Measurements from ENCODE around the gene EIF1AY. TPM values are rescaled to one million over a fixed set of nuclear protein-coding genes. Genes with fewer than 3 reads are reported as not detected.
"Not testable (repeated sequence)": the region's sequence is repeated elsewhere in the genome, so short reads cannot be mapped to it uniquely, and the experiment has no call there.

EIF1AY gene
- total RNA-seq: 4.3 TPM

GRCh38 chrY:20575531-20576121, at the start of gene EIF1AY:
TSS of gene EIF1AY (plus strand) at chrY:20575776. CDS start at chrY:20575872, 96 bp downstream.
- peak in 2 of 3 donors; percentile 93 to 96 for DNase-seq (ENCODE audit: low read depth in 2 of 3, low spot score in 2 of 3)

GRCh38 chrY:20528435-20528834, 47.1 kb upstream of the EIF1AY start:
- DNase-seq (ENCODE audit: low read depth in 2 of 3, low spot score in 2 of 3): no peak

GRCh38 chrY:20538186-20538585, 37.4 kb upstream of the EIF1AY start:
- peak in 1 of 3 donors; percentile 12 for DNase-seq (ENCODE audit: low read depth in 2 of 3, low spot score in 2 of 3)

GRCh38 chrY:20538933-20539332, 36.6 kb upstream of the EIF1AY start:
- DNase-seq (ENCODE audit: low read depth in 2 of 3, low spot score in 2 of 3): no peak

- DNase-seq (ENCODE audit: low read depth in 2 of 3, low spot score in 2 of 3): no peak
Observed at GRCh38 chrY:20544451-20544960, 31.1 kb upstream of the EIF1AY start.

GRCh38 chrY:20546071-20546470, 29.5 kb upstream of the EIF1AY start:
- DNase-seq (ENCODE audit: low read depth in 2 of 3, low spot score in 2 of 3): no peak

GRCh38 chrY:20549289-20549688, 26.3 kb upstream of the EIF1AY start:
- no peak for DNase-seq (ENCODE audit: low read depth in 2 of 3, low spot score in 2 of 3)

GRCh38 chrY:20551840-20552239, 23.7 kb upstream of the EIF1AY start:
- no peak for DNase-seq (ENCODE audit: low read depth in 2 of 3, low spot score in 2 of 3)

GRCh38 chrY:20552764-20553323, 22.7 kb upstream of the EIF1AY start:
- DNase-seq (ENCODE audit: low read depth in 2 of 3, low spot score in 2 of 3): not testable (repeated sequence)

- DNase-seq (ENCODE audit: low read depth in 2 of 3, low spot score in 2 of 3): no peak
Observed at GRCh38 chrY:20555820-20556219, 19.8 kb upstream of the EIF1AY start.

- DNase-seq (ENCODE audit: low read depth in 2 of 3, low spot score in 2 of 3): peak in 2 of 3 donors; percentile 24 to 58
Observed at GRCh38 chrY:20558677-20559076, 16.9 kb upstream of the EIF1AY start.

GRCh38 chrY:20559873-20560512, 15.6 kb upstream of the EIF1AY start:
- no peak for DNase-seq (ENCODE audit: low read depth in 2 of 3, low spot score in 2 of 3)

- DNase-seq (ENCODE audit: low read depth in 2 of 3, low spot score in 2 of 3): no peak
Observed at GRCh38 chrY:20571306-20571705, 4.3 kb upstream of the EIF1AY start.

GRCh38 chrY:20576506-20576905, 930 bp downstream of the EIF1AY start:
- DNase-seq (ENCODE audit: low read depth in 2 of 3, low spot score in 2 of 3): peak in 1 of 3 donors; percentile 46

GRCh38 chrY:20578206-20578605, 2.6 kb downstream of the EIF1AY start:
- no peak for DNase-seq (ENCODE audit: low read depth in 2 of 3, low spot score in 2 of 3)

GRCh38 chrY:20581687-20582086, 6.1 kb downstream of the EIF1AY start:
- DNase-seq (ENCODE audit: low read depth in 2 of 3, low spot score in 2 of 3): no peak

- DNase-seq (ENCODE audit: low read depth in 2 of 3, low spot score in 2 of 3): no peak
Observed at GRCh38 chrY:20586161-20586560, 10.6 kb downstream of the EIF1AY start.

Small RNA genes lying within 50 kb of the gene (small RNA-seq; reads per million reads assigned to genes)
- gene KDM5DP1: not detected

Other genes starting within 250 kb of the EIF1AY start
- not detected for gene RPS4Y2, start 180.3 kb downstream of the EIF1AY start, total RNA-seq

Data from hematopoietic multipotent progenitor cell (in vitro differentiated cells).